Measurements from ENCODE around the gene PANK2. TPM values are rescaled to one million over a fixed set of nuclear protein-coding genes. Genes with fewer than 3 reads are reported as not detected.
"Not testable (repeated sequence)": the region's sequence is repeated elsewhere in the genome, so short reads cannot be mapped to it uniquely, and the experiment has no call there.

Gene PANK2
- total RNA-seq, 1 donor from 2014 or later = 65.4 TPM

GRCh38 chr20:3890999-3891929, 2.1 kb downstream of the PANK2 start:
- Mint-ChIP-seq H3K27me3 (ENCODE audit: low read depth) (peaks cover 6% of the 10 kb centered on the region), H3K4me3 (peak overlapping the region; percentile 97), H3K27ac (ENCODE audit: unreplicated experiment) (peak overlapping the region; percentile 45), H3K9me3 (no peaks in the 10 kb centered on the region), H3K4me1 (peaks cover 55% of the 10 kb centered on the region), H3K36me3 (ENCODE audit: low read depth) (peaks cover 7% of the 10 kb centered on the region)
- no peak for TF ChIP-seq CTCF (conservative IDR thresholded peaks at IDR 0.05)
- no peak for DNase-seq (ENCODE audit: low read depth, low spot score)

GRCh38 chr20:3894796-3895195, 5.6 kb downstream of the PANK2 start:
- no peak for TF ChIP-seq CTCF (conservative IDR thresholded peaks at IDR 0.05)
- no peaks in the 10 kb centered on the region for H3K27me3 Mint-ChIP-seq (ENCODE audit: low read depth)
- DNase-seq (ENCODE audit: low read depth, low spot score) = no peak
- no peaks in the 10 kb centered on the region for H3K9me3 Mint-ChIP-seq
- no peak overlapping the region for H3K27ac Mint-ChIP-seq (ENCODE audit: unreplicated experiment)
- peaks cover 49% of the 10 kb centered on the region for H3K4me1 Mint-ChIP-seq
- peaks cover 7% of the 10 kb centered on the region for H3K36me3 Mint-ChIP-seq (ENCODE audit: low read depth)
- H3K4me3 Mint-ChIP-seq = peak overlapping the region; percentile 61

- no peak for TF ChIP-seq CTCF (conservative IDR thresholded peaks at IDR 0.05)
- H3K9me3 Mint-ChIP-seq = no peaks in the 10 kb centered on the region
- H3K27ac Mint-ChIP-seq (ENCODE audit: unreplicated experiment) = no peak overlapping the region
- H3K4me3 Mint-ChIP-seq = no peak overlapping the region
- H3K27me3 Mint-ChIP-seq (ENCODE audit: low read depth) = no peaks in the 10 kb centered on the region
- H3K36me3 Mint-ChIP-seq (ENCODE audit: low read depth) = peaks cover 7% of the 10 kb centered on the region
- H3K4me1 Mint-ChIP-seq = peaks cover 48% of the 10 kb centered on the region
- DNase-seq (ENCODE audit: low read depth, low spot score) = no peak
These were observed 7.1 kb downstream of the PANK2 start for GRCh38 chr20:3896302-3896701.

- DNase-seq (ENCODE audit: low read depth, low spot score) = no peak
- Mint-ChIP-seq H3K27me3 (ENCODE audit: low read depth) (no peaks in the 10 kb centered on the region), H3K9me3 (no peaks in the 10 kb centered on the region), H3K4me1 (peaks cover 48% of the 10 kb centered on the region), H3K4me3 (peak overlapping the region; percentile 35), H3K36me3 (ENCODE audit: low read depth) (peaks cover 7% of the 10 kb centered on the region), H3K27ac (ENCODE audit: unreplicated experiment) (no peak overlapping the region)
- TF ChIP-seq CTCF (conservative IDR thresholded peaks at IDR 0.05) = no peak
These were observed 7.8 kb downstream of the PANK2 start for GRCh38 chr20:3896853-3897583.

- not testable (repeated sequence) for H3K4me3 Mint-ChIP-seq; H3K27ac Mint-ChIP-seq (ENCODE audit: unreplicated experiment); H3K36me3 Mint-ChIP-seq (ENCODE audit: low read depth); DNase-seq (ENCODE audit: low read depth, low spot score); H3K27me3 Mint-ChIP-seq (ENCODE audit: low read depth); H3K9me3 Mint-ChIP-seq
- H3K4me1 Mint-ChIP-seq = peaks cover 43% of the 10 kb centered on the region
These were observed 9.0 kb downstream of the PANK2 start for GRCh38 chr20:3898181-3898580.

GRCh38 chr20:3898639-3899038, 9.5 kb downstream of the PANK2 start:
- H3K9me3 Mint-ChIP-seq = no peaks in the 10 kb centered on the region
- no peak overlapping the region for H3K4me3 Mint-ChIP-seq
- H3K36me3 Mint-ChIP-seq (ENCODE audit: low read depth) = peaks cover 3% of the 10 kb centered on the region
- H3K27me3 Mint-ChIP-seq (ENCODE audit: low read depth) = no peaks in the 10 kb centered on the region
- H3K27ac Mint-ChIP-seq (ENCODE audit: unreplicated experiment) = no peak overlapping the region
- DNase-seq (ENCODE audit: low read depth, low spot score) = no peak
- TF ChIP-seq CTCF (conservative IDR thresholded peaks at IDR 0.05) = no peak
- H3K4me1 Mint-ChIP-seq = peaks cover 39% of the 10 kb centered on the region
